WTC11 (cell line): Measurements from ENCODE around the gene UBXN10. TPM values are rescaled to one million over a fixed set of nuclear protein-coding genes. Genes with fewer than 3 reads are reported as not detected.

Experiments
- ATAC-seq: fragments of 200-7000 bp; cut with Tn5 transposase; 2 replicates; pipeline ENCODE4 v1.10.0; 2021; ENCODE audit warnings: mild to moderate bottlenecking, moderate library complexity
- CTCF ChIA-PET: fragments of 300-600 bp; sonication (Branson Sonifier 250); formaldehyde crosslinking; loops from one replicate; lab custom pipeline; 2021; ENCODE audit warnings: antibody characterized with exemption; lab: Charles Lee
- POLR2A ChIA-PET: fragments of 350-600 bp; sonication (Branson Sonifier 250); formaldehyde crosslinking; loops from one replicate; lab custom pipeline; 2021; ENCODE audit warnings: antibody characterized with exemption; lab: Charles Lee
- DNase-seq: peaks from one replicate; pipeline ENCODE4 v3.0.0; 2021; ENCODE audit warnings: low spot score
- H3K27ac Mint-ChIP-seq: 2 replicates; pipeline ENCODE4 v1.8.0; 2021; ENCODE audit warnings: mixed read lengths
- H3K27me3 Mint-ChIP-seq: 2 replicates; pipeline ENCODE4 v1.8.0; 2021; ENCODE audit warnings: low read depth, mild to moderate bottlenecking, moderate library complexity, mixed read lengths
- H3K36me3 Mint-ChIP-seq: 2 replicates; pipeline ENCODE4 v1.8.0; 2021; ENCODE audit warnings: mixed read lengths
- H3K4me1 Mint-ChIP-seq: 2 replicates; pipeline ENCODE4 v1.8.0; 2022; ENCODE audit warnings: mixed read lengths
- H3K4me3 Mint-ChIP-seq: 2 replicates; pipeline ENCODE4 v1.8.0; 2021; ENCODE audit warnings: mild to moderate bottlenecking, moderate library complexity, mixed read lengths
- H3K9me3 Mint-ChIP-seq: 2 replicates; pipeline ENCODE4 v1.8.0; 2021; ENCODE audit warnings: mixed read lengths
- AFF4 ChIP-seq: sonication (generic); formaldehyde crosslinking; IDR thresholded peaks from 2 replicates; pipeline ENCODE4 v1.8.1; 2023; ENCODE audit warnings: mild to moderate bottlenecking, missing genetic modification reagents, borderline replicate concordance
- ATF1 ChIP-seq: sonication (generic); formaldehyde crosslinking; IDR thresholded peaks from 2 replicates; pipeline ENCODE4 v1.8.1; 2023; ENCODE audit warnings: mild to moderate bottlenecking, moderate library complexity, missing genetic modification reagents
- CBFB ChIP-seq: sonication (generic); formaldehyde crosslinking; IDR thresholded peaks from 2 replicates; pipeline ENCODE4 v1.8.1; 2022; ENCODE audit warnings: mild to moderate bottlenecking, low read depth, missing genetic modification reagents
- FOXK1 ChIP-seq: sonication (generic); formaldehyde crosslinking; IDR thresholded peaks from 2 replicates; pipeline ENCODE4 v1.8.0; 2022; ENCODE audit warnings: mild to moderate bottlenecking, moderate library complexity, missing genetic modification reagents
- IRF2 ChIP-seq: sonication (generic); formaldehyde crosslinking; IDR thresholded peaks from 2 replicates; pipeline ENCODE4 v1.8.0; 2022; ENCODE audit warnings: low read depth, missing genetic modification reagents, borderline replicate concordance
- JUN ChIP-seq: sonication (generic); formaldehyde crosslinking; IDR thresholded peaks from 2 replicates; pipeline ENCODE4 v1.8.0; 2023; ENCODE audit warnings: mild to moderate bottlenecking, missing genetic modification reagents
- NFATC4 ChIP-seq: fragments of 250-450 bp; sonication (Bioruptor Pico); IDR thresholded peaks from 2 replicates; pipeline ENCODE4 v1.9.0; 2021; ENCODE audit warnings: mild to moderate bottlenecking
- NR2C2 ChIP-seq: sonication (generic); formaldehyde crosslinking; IDR thresholded peaks from 2 replicates; pipeline ENCODE4 v1.8.0; 2022; ENCODE audit warnings: mild to moderate bottlenecking, missing genetic modification reagents
- TCF7 ChIP-seq: sonication (generic); formaldehyde crosslinking; IDR thresholded peaks from 2 replicates; pipeline ENCODE4 v1.8.0; 2022; ENCODE audit warnings: mild to moderate bottlenecking, low read depth, missing genetic modification reagents, moderate library complexity
- TP53 ChIP-seq: sonication (generic); formaldehyde crosslinking; IDR thresholded peaks from 2 replicates; pipeline ENCODE4 v1.8.1; 2023; ENCODE audit warnings: mild to moderate bottlenecking, missing genetic modification reagents
- USF2 ChIP-seq: sonication (generic); formaldehyde crosslinking; IDR thresholded peaks from 2 replicates; pipeline ENCODE4 v1.8.1; 2023; ENCODE audit warnings: mild to moderate bottlenecking, missing genetic modification reagents, moderate library complexity
- ZNF138 ChIP-seq: sonication (generic); formaldehyde crosslinking; conservative IDR thresholded peaks from 2 replicates; pipeline ENCODE4 v1.8.1; 2022; ENCODE audit warnings: mild to moderate bottlenecking, moderate library complexity, missing genetic modification reagents
- ZNF263 ChIP-seq: sonication (generic); formaldehyde crosslinking; IDR thresholded peaks from 2 replicates; pipeline ENCODE4 v1.8.1; 2022; ENCODE audit warnings: low read depth, mild to moderate bottlenecking, moderate library complexity, missing genetic modification reagents
- ZNF425 ChIP-seq: fragments of 250-450 bp; sonication (Bioruptor Pico); conservative IDR thresholded peaks from 2 replicates; pipeline ENCODE4 v1.9.0; 2021; ENCODE audit warnings: mild to moderate bottlenecking
- total RNA-seq: library from RNA; stranded (reverse); gene quantifications from 3 replicates; pipeline ENCODE4 v1.2.3, GENCODE V29; 2021
- TF ChIP-seq, protein P1 (sequence below): sonication (generic); formaldehyde crosslinking; conservative IDR thresholded peaks from 2 replicates; pipeline ENCODE4 v1.8.1; 2023; ENCODE audit warnings: mild to moderate bottlenecking, low read depth, missing genetic modification reagents, moderate library complexity
- TF ChIP-seq, protein P2 (sequence below): sonication (generic); formaldehyde crosslinking; IDR thresholded peaks from 2 replicates; pipeline ENCODE4 v1.8.1; 2022; ENCODE audit warnings: mild to moderate bottlenecking, missing genetic modification reagents, moderate library complexity, borderline replicate concordance
- TF ChIP-seq, protein P3 (sequence below): sonication (generic); formaldehyde crosslinking; IDR thresholded peaks from 2 replicates; pipeline ENCODE4 v1.8.0; 2022; ENCODE audit warnings: mild to moderate bottlenecking, missing genetic modification reagents

The UBXN10 gene
- total RNA-seq, 1 experiment from 2014 or later: 0.52 TPM

DNA sequence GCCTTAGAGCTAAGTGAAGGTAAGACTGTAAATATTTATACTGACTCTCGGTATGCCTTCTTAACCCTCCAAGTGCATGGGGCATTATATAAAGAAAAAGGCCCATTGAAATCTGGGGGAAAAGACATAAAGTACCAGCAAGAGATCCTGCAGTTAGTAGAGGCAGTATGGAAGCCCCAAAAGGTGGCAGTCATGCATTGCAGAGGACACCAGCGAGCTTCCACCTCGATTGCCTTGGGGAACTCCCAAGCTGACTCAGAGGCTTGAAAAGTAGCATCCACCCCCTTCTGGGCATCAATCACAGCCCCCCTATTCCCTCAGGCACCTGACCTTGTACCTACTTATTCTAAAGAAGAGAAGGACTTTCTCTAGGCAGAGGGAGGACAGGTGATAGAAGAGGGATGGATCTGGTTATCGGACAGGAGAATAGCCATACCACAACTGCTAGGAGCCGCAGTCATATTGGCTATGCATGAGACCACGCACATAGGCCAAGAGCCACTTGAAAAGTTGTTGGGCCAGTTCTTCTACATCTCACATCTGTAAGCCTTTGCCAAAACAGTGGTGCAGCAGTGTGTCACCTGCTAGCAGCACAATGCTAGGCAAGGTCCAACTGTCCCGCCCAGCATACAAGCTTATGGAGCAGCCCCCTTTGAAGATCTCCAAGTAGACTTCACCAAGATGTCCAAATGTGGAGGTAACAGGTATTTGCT is 27.4 kb upstream of the UBXN10 start:
- TF ChIP-seq TCF7 (CRISPR knock-in tag): no peak
- no peak for TF ChIP-seq JUN
- TF ChIP-seq USF2 (CRISPR knock-in tag): no peak
- TF ChIP-seq AFF4: no peak
- no peak for TF ChIP-seq ZNF138 (CRISPR knock-in tag)
- no peak for TF ChIP-seq TP53 (CRISPR knock-in tag)
- no peak for TF ChIP-seq FOXK1 (CRISPR knock-in tag)
- no peak for TF ChIP-seq ATF1 (CRISPR knock-in tag)
- DNase-seq: no peak
- peaks cover 35% of the 10 kb centered on the region for H3K36me3 Mint-ChIP-seq
- H3K27ac Mint-ChIP-seq: no peak overlapping the region
- CTCF ChIA-PET: interaction anchor here (2.2 kb wide), 1 partner anchor 184 kb away, joined by 7 read pairs; no protein-coding TSS in a partner anchor
- no peak overlapping the region for H3K4me3 Mint-ChIP-seq
- H3K9me3 Mint-ChIP-seq: peaks cover 51% of the 10 kb centered on the region
- POLR2A ChIA-PET: no interaction called here
- peaks cover 14% of the 10 kb centered on the region for H3K4me1 Mint-ChIP-seq
- ATAC-seq: no peak
- peaks cover 9% of the 10 kb centered on the region for H3K27me3 Mint-ChIP-seq

DNA sequence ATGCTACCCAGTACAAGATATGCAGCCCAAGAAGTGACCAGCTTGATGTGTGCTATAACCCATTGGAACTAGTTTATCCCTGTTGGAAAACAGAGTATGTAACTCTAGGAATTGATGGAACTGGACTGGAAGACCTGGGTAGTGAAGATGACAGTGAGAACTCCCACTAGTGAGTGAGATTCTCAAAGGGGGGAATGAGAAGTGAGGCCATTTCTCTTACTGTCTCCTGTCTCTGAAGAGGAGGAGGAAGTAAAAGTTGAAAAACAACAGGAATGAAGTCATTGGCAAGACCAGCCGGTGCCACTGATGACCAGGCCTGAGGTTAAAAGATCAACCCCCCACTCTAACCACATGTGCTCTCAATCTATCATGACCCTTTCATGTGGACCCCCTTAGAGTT is 25.9 kb upstream of the UBXN10 start:
- peaks cover 7% of the 10 kb centered on the region for H3K4me1 Mint-ChIP-seq
- H3K4me3 Mint-ChIP-seq: no peak overlapping the region
- no peak for ATAC-seq
- peaks cover 51% of the 10 kb centered on the region for H3K9me3 Mint-ChIP-seq
- DNase-seq: no peak
- CTCF ChIA-PET: no interaction called here
- POLR2A ChIA-PET: no interaction called here
- TF ChIP-seq CBFB (CRISPR knock-in tag): no peak
- no peak overlapping the region for H3K27ac Mint-ChIP-seq
- H3K27me3 Mint-ChIP-seq: peaks cover 9% of the 10 kb centered on the region
- H3K36me3 Mint-ChIP-seq: peaks cover 36% of the 10 kb centered on the region

GRCh38 chr1:20164694-20165202 is 21.1 kb upstream of the UBXN10 start:
- H3K27ac Mint-ChIP-seq: no peak overlapping the region
- H3K4me3 Mint-ChIP-seq: no peak overlapping the region
- peaks cover 30% of the 10 kb centered on the region for H3K36me3 Mint-ChIP-seq
- H3K9me3 Mint-ChIP-seq: peaks cover 35% of the 10 kb centered on the region
- ATAC-seq: no peak
- H3K4me1 Mint-ChIP-seq: peaks cover 20% of the 10 kb centered on the region
- ChIA-PET CTCF (interaction anchor here (0.7 to 3.3 kb wide), 8 partner anchors 12 to 715 kb away, joined by 3 to 33 read pairs (median 4); no protein-coding TSS in a partner anchor), POLR2A (no interaction called here)
- H3K27me3 Mint-ChIP-seq: peaks cover 6% of the 10 kb centered on the region
- DNase-seq: no peak
- no peak for TF ChIP-seq IRF2 (CRISPR knock-in tag)
- no peak for TF ChIP-seq NR2C2 (CRISPR knock-in tag)
- TF ChIP-seq NFATC4 (CRISPR knock-in tag): no peak
- no peak for TF ChIP-seq ZNF263 (CRISPR knock-in tag)
- TF ChIP-seq, protein P1, sequence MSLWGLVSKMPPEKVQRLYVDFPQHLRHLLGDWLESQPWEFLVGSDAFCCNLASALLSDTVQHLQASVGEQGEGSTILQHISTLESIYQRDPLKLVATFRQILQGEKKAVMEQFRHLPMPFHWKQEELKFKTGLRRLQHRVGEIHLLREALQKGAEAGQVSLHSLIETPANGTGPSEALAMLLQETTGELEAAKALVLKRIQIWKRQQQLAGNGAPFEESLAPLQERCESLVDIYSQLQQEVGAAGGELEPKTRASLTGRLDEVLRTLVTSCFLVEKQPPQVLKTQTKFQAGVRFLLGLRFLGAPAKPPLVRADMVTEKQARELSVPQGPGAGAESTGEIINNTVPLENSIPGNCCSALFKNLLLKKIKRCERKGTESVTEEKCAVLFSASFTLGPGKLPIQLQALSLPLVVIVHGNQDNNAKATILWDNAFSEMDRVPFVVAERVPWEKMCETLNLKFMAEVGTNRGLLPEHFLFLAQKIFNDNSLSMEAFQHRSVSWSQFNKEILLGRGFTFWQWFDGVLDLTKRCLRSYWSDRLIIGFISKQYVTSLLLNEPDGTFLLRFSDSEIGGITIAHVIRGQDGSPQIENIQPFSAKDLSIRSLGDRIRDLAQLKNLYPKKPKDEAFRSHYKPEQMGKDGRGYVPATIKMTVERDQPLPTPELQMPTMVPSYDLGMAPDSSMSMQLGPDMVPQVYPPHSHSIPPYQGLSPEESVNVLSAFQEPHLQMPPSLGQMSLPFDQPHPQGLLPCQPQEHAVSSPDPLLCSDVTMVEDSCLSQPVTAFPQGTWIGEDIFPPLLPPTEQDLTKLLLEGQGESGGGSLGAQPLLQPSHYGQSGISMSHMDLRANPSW (CRISPR knock-in tag): no peak
- TF ChIP-seq, protein P2, sequence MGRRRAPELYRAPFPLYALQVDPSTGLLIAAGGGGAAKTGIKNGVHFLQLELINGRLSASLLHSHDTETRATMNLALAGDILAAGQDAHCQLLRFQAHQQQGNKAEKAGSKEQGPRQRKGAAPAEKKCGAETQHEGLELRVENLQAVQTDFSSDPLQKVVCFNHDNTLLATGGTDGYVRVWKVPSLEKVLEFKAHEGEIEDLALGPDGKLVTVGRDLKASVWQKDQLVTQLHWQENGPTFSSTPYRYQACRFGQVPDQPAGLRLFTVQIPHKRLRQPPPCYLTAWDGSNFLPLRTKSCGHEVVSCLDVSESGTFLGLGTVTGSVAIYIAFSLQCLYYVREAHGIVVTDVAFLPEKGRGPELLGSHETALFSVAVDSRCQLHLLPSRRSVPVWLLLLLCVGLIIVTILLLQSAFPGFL (CRISPR knock-in tag): no peak
- TF ChIP-seq, protein P3, sequence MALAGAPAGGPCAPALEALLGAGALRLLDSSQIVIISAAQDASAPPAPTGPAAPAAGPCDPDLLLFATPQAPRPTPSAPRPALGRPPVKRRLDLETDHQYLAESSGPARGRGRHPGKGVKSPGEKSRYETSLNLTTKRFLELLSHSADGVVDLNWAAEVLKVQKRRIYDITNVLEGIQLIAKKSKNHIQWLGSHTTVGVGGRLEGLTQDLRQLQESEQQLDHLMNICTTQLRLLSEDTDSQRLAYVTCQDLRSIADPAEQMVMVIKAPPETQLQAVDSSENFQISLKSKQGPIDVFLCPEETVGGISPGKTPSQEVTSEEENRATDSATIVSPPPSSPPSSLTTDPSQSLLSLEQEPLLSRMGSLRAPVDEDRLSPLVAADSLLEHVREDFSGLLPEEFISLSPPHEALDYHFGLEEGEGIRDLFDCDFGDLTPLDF (CRISPR knock-in tag): no peak
- TF ChIP-seq ZNF425 (CRISPR knock-in tag): no peak
